GM12864 (cell line): Measurements from ENCODE around the gene NCKAP5.

Source experiments
- DNase-seq: peaks from one replicate; pipeline ENCODE4 v3.0.0-alpha.2; 2011; ENCODE audit warnings: low read depth
- H3K4me3 ChIP-seq: 2 replicates; pipeline ENCODE4 v1.5.1; 2011; ENCODE audit warnings: mild to moderate bottlenecking, low read depth, low read length, control low read depth
- CTCF ChIP-seq: IDR thresholded peaks from 2 replicates; pipeline ENCODE4 v1.5.1; 2011; ENCODE audit warnings: low read depth, mild to moderate bottlenecking, moderate library complexity, low read length, control low read depth, inconsistent platforms; ENCODE audit errors: missing control alignments

The NCKAP5 gene

GRCh38 chr2:133511679-133512078 is 56.6 kb downstream of the NCKAP5 start:
- no peak for DNase-seq
- H3K4me3 ChIP-seq = no peak overlapping the region
- no peak for TF ChIP-seq CTCF

GRCh38 chr2:133509777-133510176 is 58.5 kb downstream of the NCKAP5 start:
- TF ChIP-seq CTCF = no peak
- DNase-seq = no peak
- no peak overlapping the region for H3K4me3 ChIP-seq

- DNase-seq = no peak
- H3K4me3 ChIP-seq = no peak overlapping the region
- TF ChIP-seq CTCF = no peak
These were observed 59.6 kb downstream of the NCKAP5 start for GRCh38 chr2:133508546-133509165.

- no peak for DNase-seq
- no peak for TF ChIP-seq CTCF
- no peak overlapping the region for H3K4me3 ChIP-seq
These were observed 61.3 kb downstream of the NCKAP5 start for GRCh38 chr2:133506996-133507395.

GRCh38 chr2:133504566-133505505 is 63.4 kb downstream of the NCKAP5 start:
- H3K4me3 ChIP-seq = no peak overlapping the region
- no peak for TF ChIP-seq CTCF
- DNase-seq = no peak

- DNase-seq = no peak
- TF ChIP-seq CTCF = no peak
These were observed 64.3 kb downstream of the NCKAP5 start for GRCh38 chr2:133503927-133504326.

More at GRCh38 chr2:133503927-133504326, 64.3 kb downstream of the NCKAP5 start:
- H3K4me3 ChIP-seq = no peak overlapping the region
